Umbilical cord (tissue), 2 donors: ENCODE data around the gene PRDM9. TPM values are rescaled to one million over a fixed set of nuclear protein-coding genes. Genes with fewer than 3 reads are reported as not detected.
"Not testable (repeated sequence)": the region's sequence is repeated elsewhere in the genome, so short reads cannot be mapped to it uniquely, and the experiment has no call there.

Source experiments
- DNase-seq: peaks from one replicate; pipeline ENCODE4 v3.0.0-alpha.2; 2015; ENCODE audit warnings: low spot score
- total RNA-seq: library from RNA; depleted of rRNA; stranded (reverse); fragments of >200 nt; gene quantifications from one replicate; pipeline ENCODE4 v1.2.3, GENCODE V29; 2014; ENCODE audit warnings: low replicate concordance; ENCODE audit not compliant: insufficient read depth

Gene PRDM9
- total RNA-seq, 1 donor from 2014 or later: not detected

- DNase-seq: not testable (repeated sequence)
Observed at GRCh38 chr5:23527216-23527920, 20.0 kb downstream of the PRDM9 start.

GRCh38 chr5:23528677-23529076 lies 21.3 kb downstream of the PRDM9 start:
- DNase-seq: no peak

GRCh38 chr5:23530571-23530970 lies 23.2 kb downstream of the PRDM9 start:
- DNase-seq: no peak

GRCh38 chr5:23571059-23571458 lies 63.6 kb downstream of the PRDM9 start:
- no peak for DNase-seq
